Esophagus squamous epithelium (tissue), 5 donors: ENCODE measurements around the gene ALG11. TPM values are rescaled to one million over a fixed set of nuclear protein-coding genes. Genes with fewer than 3 reads are reported as not detected.

Experiments used
- DNase-seq: peaks from one replicate; lab custom pipeline; 2025; lab: John Stamatoyannopoulos, UW
- H3K27ac ChIP-seq, 4 donors: fragments of 200-600 bp; sonication (generic); one replicate each; pipeline ENCODE4 v1.5.1; 2016 to 2019; ENCODE audit warnings: mild to moderate bottlenecking in 1 of 4
- H3K27me3 ChIP-seq, 4 donors: fragments of 200-600 bp; sonication (generic); 1 replicate in 3 of 4; 2 replicates in 1 of 4; pipeline versions ENCODE4 v1.5.1 to v1.6.0; 2017 to 2021; ENCODE audit warnings: antibody characterized with exemption in 1 of 4
- H3K36me3 ChIP-seq, 3 donors: fragments of 200-600 bp; sonication (generic); one replicate each; pipeline ENCODE4 v1.5.1; 2016 to 2019
- H3K4me1 ChIP-seq, 3 donors: fragments of 200-600 bp; sonication (generic); one replicate each; pipeline ENCODE4 v1.5.1; 2017 to 2019
- H3K4me3 ChIP-seq, 4 donors: fragments of 200-600 bp; sonication (generic); 1 replicate in 3 of 4; 2 replicates in 1 of 4; pipeline ENCODE4 v1.5.1; 2016 to 2019; ENCODE audit warnings: mild to moderate bottlenecking in 2 of 4, moderate library complexity in 1 of 4
- H3K9me3 ChIP-seq, 3 donors: fragments of 200-600 bp; sonication (generic); one replicate each; pipeline ENCODE4 v1.5.1; 2016 to 2019
- CTCF ChIP-seq, 6 experiments: fragments of 450-650 bp in 4 of 6; fragments of 200-600 bp in 2 of 6; sonication (generic) in 2 of 6; IDR thresholded peaks; one replicate each; pipeline ENCODE4 v1.5.1; 2016 to 2019; ENCODE audit warnings: antibody characterized with exemption in 6 of 6, mild to moderate bottlenecking in 4 of 6, moderate library complexity in 4 of 6
- POLR2A ChIP-seq, 4 donors: fragments of 450-650 bp; IDR thresholded peaks; one replicate each; pipeline ENCODE4 v1.6.1; 2017; ENCODE audit warnings: antibody characterized with exemption in 4 of 4, mild to moderate bottlenecking in 4 of 4, moderate library complexity in 3 of 4
- WGBS, 2 donors: methylation state at CpG; one replicate each; pipeline ENCODE4 v1.1.5; 2018; 5-methylcytosine and 5-hydroxymethylcytosine counted together
- intact Hi-C: fragments of 100-400 bp; cut with DNase I; formaldehyde crosslinking; loops from one replicate; pipeline ENCODE4 v1.15.0; 2022
- total RNA-seq, 4 donors: library from RNA; depleted of rRNA; stranded (reverse); fragments of >200 nt; gene quantifications; one replicate each; pipeline ENCODE4 v1.1.0, GENCODE V29; 2016
- donor health status: DM: yes; HTN: yes; CAD: no.

The ALG11 gene
- total RNA-seq, 4 donors from 2014 or later = 10.7 to 21.2 (median 14.4) TPM

DNA sequence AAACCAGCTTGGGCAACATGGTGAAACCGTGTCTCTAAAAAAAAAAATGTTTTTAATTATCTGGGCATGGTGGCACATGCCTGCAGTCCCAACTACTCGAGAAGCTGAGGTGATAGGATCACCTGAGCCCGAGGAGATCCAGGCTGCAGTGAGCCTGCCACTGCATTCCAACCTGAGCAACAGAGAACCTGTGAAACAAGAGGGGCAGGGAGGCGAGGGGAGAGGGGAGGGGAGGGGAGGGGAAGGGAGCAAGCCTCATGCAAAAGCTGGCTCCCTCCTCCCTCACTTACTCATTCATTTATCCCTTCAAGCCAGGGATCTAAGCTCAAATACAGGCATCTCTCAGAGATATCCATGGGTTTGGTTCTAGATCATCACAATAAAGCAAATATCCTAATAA is 9.8 kb upstream of the ALG11 start:
- Histone ChIP-seq H3K36me3 (no peaks in the 10 kb centered on the region), H3K4me3 (no peak overlapping the region), H3K9me3 (no peaks in the 10 kb centered on the region), H3K4me1 (peaks cover 0 to 16% (median 4%) of the 10 kb centered on the region in 3 donors), H3K27me3 (peaks cover 0 to 13% (median 0%) of the 10 kb centered on the region in 4 donors), H3K27ac (no peak overlapping the region)
- TF ChIP-seq CTCF (IDR thresholded peaks at IDR 0.05) = no peak
- no peak for TF ChIP-seq POLR2A (IDR thresholded peaks at IDR 0.05)
- intact Hi-C loops = no loop called here
- no peak for DNase-seq
- 20 to 41% methylated on average over 1 to 3 of the region's 4 CpGs for WGBS, 2 donors

GRCh38 chr13:52003541-52003940 is 8.7 kb upstream of the ALG11 start:
- peaks cover 0 to 9% (median 0%) of the 10 kb centered on the region in 4 donors for H3K27me3 ChIP-seq
- no peak for DNase-seq
- no peak for TF ChIP-seq POLR2A (IDR thresholded peaks at IDR 0.05)
- no peak for TF ChIP-seq CTCF (IDR thresholded peaks at IDR 0.05)
- no peak overlapping the region for H3K27ac ChIP-seq
- intact Hi-C loops = no loop called here
- peaks cover 0 to 16% (median 4%) of the 10 kb centered on the region in 3 donors for H3K4me1 ChIP-seq
- no peaks in the 10 kb centered on the region for H3K9me3 ChIP-seq
- WGBS, 2 donors = 82 to 86% methylated on average over 4 of the region's 4 CpGs
- H3K4me3 ChIP-seq = no peak overlapping the region
- no peaks in the 10 kb centered on the region for H3K36me3 ChIP-seq

DNA sequence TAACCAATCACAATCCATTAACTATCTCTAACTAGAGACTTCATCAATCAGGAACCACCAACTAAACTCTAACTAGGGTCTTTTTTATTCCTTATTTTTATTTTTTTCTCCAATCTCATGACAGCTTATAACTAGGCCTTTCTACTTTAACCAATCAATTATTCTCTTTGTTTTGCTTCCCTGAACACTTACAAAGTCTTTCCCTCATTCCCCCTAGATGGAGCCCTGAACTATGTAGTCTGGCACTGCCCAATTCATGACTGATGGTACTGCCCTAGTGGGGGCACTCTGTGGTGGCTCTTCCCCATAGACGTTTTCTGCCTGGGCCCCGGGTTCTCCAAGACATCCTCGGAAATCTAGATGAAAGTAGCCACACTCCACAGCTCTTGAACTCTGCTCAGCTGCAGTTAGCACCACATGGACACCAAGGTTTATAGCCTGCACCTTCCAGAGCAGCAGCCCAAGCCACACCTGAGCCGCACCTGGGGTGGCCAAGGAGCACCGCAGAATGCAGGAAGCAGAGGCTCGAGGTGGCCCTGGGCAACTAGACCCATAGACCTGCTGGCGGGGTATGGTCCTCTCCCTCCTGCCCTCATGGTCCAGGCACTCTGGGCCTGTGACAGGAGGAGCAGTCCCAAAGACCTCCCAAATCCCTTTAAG is 7.6 kb upstream of the ALG11 start:
- Histone ChIP-seq H3K27me3 (peaks cover 0 to 15% (median 0%) of the 10 kb centered on the region in 4 donors), H3K27ac (no peak overlapping the region), H3K36me3 (no peaks in the 10 kb centered on the region), H3K9me3 (no peaks in the 10 kb centered on the region), H3K4me1 (peaks cover 0 to 6% (median 2%) of the 10 kb centered on the region in 3 donors), H3K4me3 (no peak overlapping the region)
- DNase-seq = no peak
- TF ChIP-seq CTCF (IDR thresholded peaks at IDR 0.05) (no peak), POLR2A (IDR thresholded peaks at IDR 0.05) (no peak)
- 85 to 89% methylated on average over 2 to 5 of the region's 7 CpGs for WGBS, 2 donors
- intact Hi-C loops = loop anchor here (5.0 kb wide), 1 partner anchor 123 kb away; the partner anchor contains the start of gene NEK5

- TF ChIP-seq CTCF (IDR thresholded peaks at IDR 0.05) (no peak), POLR2A (IDR thresholded peaks at IDR 0.05) (no peak)
- intact Hi-C loops = loop anchor here (5.0 kb wide), 1 partner anchor 121 kb away; the partner anchor contains the start of gene NEK5
Measured at GRCh38 chr13:52005841-52006522, 6.2 kb upstream of the ALG11 start.

More at GRCh38 chr13:52005841-52006522, 6.2 kb upstream of the ALG11 start:
- H3K36me3 ChIP-seq = no peaks in the 10 kb centered on the region
- 77 to 85% methylated on average over 12 to 13 of the region's 13 CpGs for WGBS, 2 donors
- no peak overlapping the region for H3K27ac ChIP-seq
- H3K27me3 ChIP-seq = peaks cover 0 to 17% (median 0%) of the 10 kb centered on the region in 4 donors
- H3K4me3 ChIP-seq = no peak overlapping the region
- no peaks in the 10 kb centered on the region for H3K9me3 ChIP-seq
- peaks cover 0 to 11% (median 2%) of the 10 kb centered on the region in 3 donors for H3K4me1 ChIP-seq
- DNase-seq = no peak
